Activated CD8-positive, alpha-beta T cell treated with anti-CD3 and anti-CD28 coated beads, Interleukin-2, amount 10 ng/mL, durations not matched to agents 7 days and 5 days (primary cell): Measurements from ENCODE around the gene CA11. TPM values are rescaled to one million over a fixed set of nuclear protein-coding genes. Genes with fewer than 3 reads are reported as not detected.
A peak's percentile ranks its signal among the peaks of the same experiment; 100 is the strongest.

ENCODE experiments used
- ATAC-seq: fragments of 150-1000 bp; cut with Tn5 transposase; one replicate; pipeline ENCODE4 v1.10.0; 2021; ENCODE audit warnings: moderate library complexity
- CTCF ChIA-PET: fragments of 350-600 bp; sonication (Branson Sonifier 250); formaldehyde crosslinking; loops from one replicate; lab custom pipeline; 2021; ENCODE audit warnings: antibody characterized with exemption; lab: Charles Lee
- POLR2A ChIA-PET: fragments of 350-600 bp; sonication (Branson Sonifier 250); formaldehyde crosslinking; loops from one replicate; lab custom pipeline; 2021; ENCODE audit warnings: antibody characterized with exemption; lab: Charles Lee
- DNase-seq: peaks from one replicate; pipeline ENCODE4 v3.0.0-alpha.2; 2020
- H3K27ac Mint-ChIP-seq: one replicate; pipeline ENCODE4 v1.8.0; 2021; ENCODE audit warnings: mild to moderate bottlenecking, mixed read lengths
- H3K27me3 Mint-ChIP-seq: one replicate; pipeline ENCODE4 v1.8.0; 2021; ENCODE audit warnings: low read depth, mixed read lengths
- H3K36me3 Mint-ChIP-seq: one replicate; pipeline ENCODE4 v1.8.0; 2021; ENCODE audit warnings: low read depth, mixed read lengths
- H3K4me1 Mint-ChIP-seq: one replicate; pipeline ENCODE4 v1.8.0; 2021; ENCODE audit warnings: low read depth, mixed read lengths
- H3K4me3 Mint-ChIP-seq: one replicate; pipeline ENCODE4 v1.8.0; 2021; ENCODE audit warnings: mild to moderate bottlenecking, mixed read lengths
- H3K9me3 Mint-ChIP-seq: one replicate; pipeline ENCODE4 v1.8.0; 2022; ENCODE audit warnings: mixed read lengths; ENCODE audit not compliant: insufficient read depth
- total RNA-seq, 2 experiments: library from RNA; stranded (reverse); gene quantifications; one replicate each; pipeline ENCODE4 v1.2.3, GENCODE V29; 2021

Gene CA11
- total RNA-seq, 2 experiments from 2014 or later, result 5.2 to 6.3 TPM

GRCh38 chr19:48591021-48591420, 55.0 kb downstream of the CA11 start:
- DNase-seq (no peak), ATAC-seq (no peak)
- no peaks in the 10 kb centered on the region for H3K9me3 Mint-ChIP-seq
- no peak overlapping the region for H3K4me3 Mint-ChIP-seq
- no peak overlapping the region for H3K27ac Mint-ChIP-seq
- peaks cover 21% of the 10 kb centered on the region for H3K4me1 Mint-ChIP-seq
- ChIA-PET CTCF (interaction anchor here (0.7 to 9.6 kb wide), 4 partner anchors 17 to 204 kb away, joined by 3 to 166 read pairs (median 18); no protein-coding TSS in a partner anchor), POLR2A (no interaction called here)
- H3K27me3 Mint-ChIP-seq, result no peaks in the 10 kb centered on the region
- H3K36me3 Mint-ChIP-seq, result no peaks in the 10 kb centered on the region

DNA sequence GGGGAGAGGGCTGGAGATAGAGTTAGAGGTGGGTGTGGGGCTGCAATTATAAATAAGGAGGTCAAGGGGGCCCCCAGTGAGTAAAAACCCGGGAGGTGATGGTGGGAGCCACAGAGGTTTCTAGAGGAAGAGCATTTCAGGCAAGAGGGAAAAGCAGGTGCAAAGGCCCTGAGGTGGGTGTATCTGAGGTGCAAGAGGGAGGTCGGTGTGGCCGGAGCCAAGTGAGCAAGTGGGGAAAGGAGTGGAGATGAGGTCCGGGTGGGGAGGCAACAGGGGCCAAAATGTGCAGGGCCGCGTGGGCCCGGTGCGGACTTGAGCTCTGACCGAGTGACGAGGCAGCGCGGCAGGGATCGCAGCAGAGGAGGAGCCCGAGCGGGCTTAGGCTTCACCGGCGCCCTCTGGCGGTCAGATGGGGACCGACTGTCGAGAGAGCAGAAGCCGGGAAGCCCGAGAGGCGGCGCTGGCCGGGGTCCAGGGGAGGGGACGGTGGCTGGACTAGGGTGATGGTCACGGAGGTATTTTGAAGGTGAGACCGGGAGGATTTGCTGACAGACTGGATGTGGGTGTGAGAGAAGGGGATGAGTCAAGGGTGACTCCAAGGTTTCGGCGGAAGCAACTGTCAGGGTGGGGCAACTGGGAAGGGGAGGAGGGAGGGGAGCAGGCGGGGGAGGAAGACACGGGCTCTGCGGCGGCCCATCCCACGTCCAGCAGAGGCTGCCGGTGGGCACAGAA, 57.2 kb downstream of the CA11 start:
- CTCF ChIA-PET, result interaction anchor here (0.5 to 9.6 kb wide), 25 partner anchors 8 to 275 kb away, joined by 3 to 166 read pairs (median 4); partner anchors contain the start of gene SPACA4
- H3K9me3 Mint-ChIP-seq, result no peaks in the 10 kb centered on the region
- POLR2A ChIA-PET, result interaction anchor here (0.6 to 0.8 kb wide), 2 partner anchors 20 to 30 kb away, joined by 3 read pairs; partner anchors contain the start of genes RPL18 and SPHK2
- H3K27me3 Mint-ChIP-seq, result no peaks in the 10 kb centered on the region
- peak; percentile 94 for ATAC-seq
- H3K36me3 Mint-ChIP-seq, result no peaks in the 10 kb centered on the region
- H3K4me3 Mint-ChIP-seq, result peak overlapping the region; percentile 77
- peaks cover 27% of the 10 kb centered on the region for H3K4me1 Mint-ChIP-seq
- H3K27ac Mint-ChIP-seq, result peak overlapping the region; percentile 87
- peak; percentile 92 for DNase-seq

Other genes starting within 250 kb of the CA11 start
- 10 to 100 TPM; 46.4 to 50.4 TPM for gene GRWD1, start 200.2 kb downstream of the CA11 start, total RNA-seq
- 1 to 10 TPM; 1.4 to 1.5 TPM for gene KCNJ14, start 190.6 kb downstream of the CA11 start, total RNA-seq
- gene CYTH2, start 176.8 kb downstream of the CA11 start, total RNA-seq, result 10 to 100 TPM; 48.3 to 50.3 TPM
- gene LMTK3, start 134.4 kb downstream of the CA11 start, total RNA-seq, result 1 to 10 TPM; 2.8 to 3.7 TPM
- not detected for gene SULT2B1, start 94.0 kb downstream of the CA11 start, total RNA-seq
- gene SPACA4, start 39.4 kb downstream of the CA11 start, total RNA-seq, result not detected
- 1 to 10 TPM; 1.7 to 2.3 TPM for gene FAM83E, start 31.1 kb downstream of the CA11 start, total RNA-seq
- gene RPL18, start 27.0 kb downstream of the CA11 start, total RNA-seq, result 1,000 to 10,000 TPM; 1,371 to 1,433 TPM
- gene SPHK2, start 26.7 kb downstream of the CA11 start, total RNA-seq, result 10 to 100 TPM; 33.0 to 33.1 TPM
- gene DBP, start 8.8 kb downstream of the CA11 start, total RNA-seq, result 10 to 100 TPM; 17.3 to 18.3 TPM
- gene NTN5, start 26.8 kb upstream of the CA11 start, total RNA-seq, result under 1 TPM; 0.55 to 0.78 TPM
- not detected for gene FUT2, start 49.8 kb upstream of the CA11 start, total RNA-seq
- 1 to 10 TPM in 1 of 2 experiments, under 1 TPM in 1; 0.79 to 1.3 TPM for gene MAMSTR, start 73.5 kb upstream of the CA11 start, total RNA-seq
- gene RASIP1, start 94.4 kb upstream of the CA11 start, total RNA-seq, result under 1 TPM; 0.26 to 0.42 TPM
- gene IZUMO1, start 100.7 kb upstream of the CA11 start, total RNA-seq, result not detected
- gene FUT1, start 106.5 kb upstream of the CA11 start, total RNA-seq, result under 1 TPM; 0.16 to 0.26 TPM
- not detected for gene FGF21, start 109.3 kb upstream of the CA11 start, total RNA-seq
- 10 to 100 TPM; 47.2 to 48.6 TPM for gene BCAT2, start 164.8 kb upstream of the CA11 start, total RNA-seq
- gene HSD17B14, start 190.3 kb upstream of the CA11 start, total RNA-seq, result 1 to 10 TPM in 1 of 2 experiments, under 1 TPM in 1; 0.89 to 1.1 TPM
- 1 to 10 TPM; 4.4 to 4.6 TPM for gene PLEKHA4, start 222.4 kb upstream of the CA11 start, total RNA-seq
- 100 to 1,000 TPM; 104 to 124 TPM for gene PPP1R15A, start 226.2 kb upstream of the CA11 start, total RNA-seq